ENCODE results near the gene RUSC1.
"Not testable (repeated sequence)": the region's sequence is repeated elsewhere in the genome, so short reads cannot be mapped to it uniquely, and the experiment has no call there.

RUSC1 gene

DNA sequence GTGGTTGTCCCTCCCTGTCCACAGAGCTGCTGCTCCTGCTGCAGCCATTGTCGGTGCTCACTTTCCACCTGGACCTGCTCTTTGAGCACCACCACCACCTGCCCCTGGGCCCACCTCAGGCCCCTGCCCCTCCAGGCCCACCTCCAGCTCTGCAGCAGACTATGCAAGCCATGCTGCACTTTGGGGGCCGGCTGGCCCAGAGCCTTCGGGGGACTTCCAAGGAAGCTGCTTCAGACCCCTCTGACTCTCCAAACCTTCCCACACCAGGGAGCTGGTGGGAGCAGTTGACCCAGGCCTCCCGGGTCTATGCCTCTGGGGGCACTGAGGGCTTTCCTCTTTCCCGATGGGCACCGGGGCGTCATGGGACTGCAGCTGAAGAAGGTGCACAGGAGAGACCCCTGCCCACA lies 5.9 kb downstream of the RUSC1 start:
- TF ChIP-seq, protein P1, sequence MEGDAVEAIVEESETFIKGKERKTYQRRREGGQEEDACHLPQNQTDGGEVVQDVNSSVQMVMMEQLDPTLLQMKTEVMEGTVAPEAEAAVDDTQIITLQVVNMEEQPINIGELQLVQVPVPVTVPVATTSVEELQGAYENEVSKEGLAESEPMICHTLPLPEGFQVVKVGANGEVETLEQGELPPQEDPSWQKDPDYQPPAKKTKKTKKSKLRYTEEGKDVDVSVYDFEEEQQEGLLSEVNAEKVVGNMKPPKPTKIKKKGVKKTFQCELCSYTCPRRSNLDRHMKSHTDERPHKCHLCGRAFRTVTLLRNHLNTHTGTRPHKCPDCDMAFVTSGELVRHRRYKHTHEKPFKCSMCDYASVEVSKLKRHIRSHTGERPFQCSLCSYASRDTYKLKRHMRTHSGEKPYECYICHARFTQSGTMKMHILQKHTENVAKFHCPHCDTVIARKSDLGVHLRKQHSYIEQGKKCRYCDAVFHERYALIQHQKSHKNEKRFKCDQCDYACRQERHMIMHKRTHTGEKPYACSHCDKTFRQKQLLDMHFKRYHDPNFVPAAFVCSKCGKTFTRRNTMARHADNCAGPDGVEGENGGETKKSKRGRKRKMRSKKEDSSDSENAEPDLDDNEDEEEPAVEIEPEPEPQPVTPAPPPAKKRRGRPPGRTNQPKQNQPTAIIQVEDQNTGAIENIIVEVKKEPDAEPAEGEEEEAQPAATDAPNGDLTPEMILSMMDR (IDR thresholded peaks at IDR 0.05; ENCODE audit: unreplicated experiment in 3 of 3) = no peak
- Mint-ChIP-seq H3K27ac (no peak overlapping the region), H3K36me3 (ENCODE audit: low read depth) (peaks cover 26% of the 10 kb centered on the region), H3K4me1 (peaks cover 17% of the 10 kb centered on the region), H3K9me3 (no peaks in the 10 kb centered on the region), H3K4me3 (peak overlapping the region in 1 of 3 experiments; percentile 94), H3K27me3 (ENCODE audit: low read depth) (no peaks in the 10 kb centered on the region)

DNA sequence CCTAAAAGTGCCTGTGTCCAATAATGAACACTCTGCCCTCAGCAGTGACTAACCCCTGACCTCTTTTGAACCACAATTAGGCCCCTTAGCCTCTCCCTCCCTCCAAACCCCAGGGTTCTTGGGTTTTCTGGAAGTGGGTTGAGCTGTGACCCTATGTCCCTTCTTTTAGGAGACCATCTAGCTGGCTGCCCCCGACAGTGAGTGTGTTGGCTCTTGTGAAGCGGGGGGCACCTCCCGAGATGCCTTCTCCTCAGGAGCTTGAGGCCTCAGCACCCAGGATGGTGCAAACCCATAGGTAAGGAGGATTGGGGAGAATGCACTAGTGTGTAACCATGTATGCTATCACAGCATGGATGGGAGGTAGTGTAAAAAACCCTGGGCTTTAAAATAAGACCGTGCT lies 7.3 kb downstream of the RUSC1 start:
- Mint-ChIP-seq H3K4me3 (peak overlapping the region in 2 of 3 experiments; percentile 26 to 64), H3K9me3 (no peaks in the 10 kb centered on the region), H3K4me1 (peaks cover 9% of the 10 kb centered on the region), H3K27me3 (ENCODE audit: low read depth) (no peaks in the 10 kb centered on the region), H3K27ac (peak overlapping the region in 1 of 3 experiments; percentile 44), H3K36me3 (ENCODE audit: low read depth) (peaks cover 26% of the 10 kb centered on the region)
- TF ChIP-seq, protein P1 (IDR thresholded peaks at IDR 0.05; ENCODE audit: unreplicated experiment in 3 of 3) = no peak

DNA sequence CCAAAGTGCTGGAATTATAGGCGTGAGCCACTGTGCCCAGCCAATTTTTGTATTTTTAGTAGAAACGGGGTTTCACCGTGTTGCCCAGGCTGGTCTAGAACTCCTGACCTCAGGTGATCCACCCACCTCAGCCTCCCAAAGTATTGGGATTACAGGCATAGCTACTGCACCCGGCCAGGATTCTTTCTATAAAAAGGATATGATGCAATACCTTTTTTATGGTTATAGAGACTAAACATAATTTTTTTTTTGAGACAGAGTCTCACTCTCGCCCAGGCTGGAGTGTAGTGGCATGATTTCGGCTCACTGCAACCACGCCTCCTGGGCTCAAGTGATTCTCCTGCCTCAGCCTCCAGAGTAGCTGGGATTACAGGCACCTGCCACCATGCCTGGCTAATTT lies 8.2 kb downstream of the RUSC1 start:
- H3K4me3 Mint-ChIP-seq; H3K4me1 Mint-ChIP-seq; H3K27ac Mint-ChIP-seq; H3K9me3 Mint-ChIP-seq; H3K27me3 Mint-ChIP-seq (ENCODE audit: low read depth): not testable (repeated sequence)
- peaks cover 32% of the 10 kb centered on the region for H3K36me3 Mint-ChIP-seq (ENCODE audit: low read depth)

DNA sequence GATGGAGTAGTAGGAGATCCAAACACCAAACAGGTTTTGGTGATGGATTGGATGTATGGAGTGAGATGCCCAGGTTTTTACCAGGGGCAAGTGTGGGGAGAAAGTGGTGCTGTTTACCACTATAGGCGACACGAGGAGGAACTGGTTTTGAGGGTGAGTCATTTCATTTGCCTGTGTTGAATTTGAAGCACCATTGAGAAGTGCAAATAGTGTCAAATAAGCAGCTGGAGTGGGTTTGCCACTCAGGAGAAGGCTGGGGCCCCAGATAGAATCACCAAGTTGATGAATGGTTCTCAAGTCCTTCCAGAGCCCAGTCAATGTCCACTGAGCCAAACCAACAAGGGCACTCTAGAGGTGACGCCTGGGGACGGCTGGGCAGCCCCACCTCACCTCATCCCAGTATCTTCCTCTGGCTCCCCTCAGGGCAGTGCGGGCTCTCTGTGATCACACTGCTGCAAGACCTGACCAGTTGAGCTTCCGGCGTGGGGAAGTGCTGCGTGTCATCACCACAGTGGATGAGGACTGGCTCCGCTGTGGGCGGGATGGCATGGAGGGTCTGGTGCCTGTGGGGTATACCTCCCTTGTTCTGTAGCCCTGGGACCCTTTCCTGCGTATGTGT lies 9.4 kb downstream of the RUSC1 start:
- H3K9me3 Mint-ChIP-seq = no peaks in the 10 kb centered on the region
- peaks cover 32% of the 10 kb centered on the region for H3K36me3 Mint-ChIP-seq (ENCODE audit: low read depth)
- no peak overlapping the region for H3K4me3 Mint-ChIP-seq
- no peaks in the 10 kb centered on the region for H3K27me3 Mint-ChIP-seq (ENCODE audit: low read depth)
- TF ChIP-seq, protein P1 (IDR thresholded peaks at IDR 0.05; ENCODE audit: unreplicated experiment in 3 of 3) = no peak
- H3K27ac Mint-ChIP-seq = no peak overlapping the region
- H3K4me1 Mint-ChIP-seq = peaks cover 9% of the 10 kb centered on the region

DNA sequence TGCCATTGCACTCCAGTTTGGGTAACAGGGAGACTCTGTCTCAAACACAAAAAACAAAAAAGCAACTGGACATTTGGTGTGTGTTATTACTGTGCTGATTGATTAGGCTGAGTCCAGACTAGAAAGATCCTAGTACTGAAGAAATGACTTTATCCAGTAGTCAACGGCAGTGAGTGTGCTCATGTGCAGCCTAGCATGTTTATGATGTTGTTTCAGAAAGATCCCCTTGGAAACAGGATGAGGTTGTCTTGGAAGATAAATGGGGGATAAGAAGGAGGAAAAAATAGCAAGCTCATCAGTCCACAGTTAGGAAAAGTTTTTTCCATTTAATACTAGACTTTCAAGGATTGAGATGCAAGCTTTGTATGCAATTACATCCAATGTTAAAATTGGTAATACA lies 14.3 kb downstream of the RUSC1 start:
- Mint-ChIP-seq H3K27me3 (ENCODE audit: low read depth) (no peaks in the 10 kb centered on the region), H3K27ac (peak overlapping the region in 2 of 3 experiments; percentile 67 to 74), H3K4me3 (no peak overlapping the region), H3K9me3 (no peaks in the 10 kb centered on the region), H3K4me1 (no peaks in the 10 kb centered on the region), H3K36me3 (ENCODE audit: low read depth) (peaks cover 56% of the 10 kb centered on the region)
- TF ChIP-seq, protein P1 (IDR thresholded peaks at IDR 0.05; ENCODE audit: unreplicated experiment in 3 of 3) = no peak

DNA sequence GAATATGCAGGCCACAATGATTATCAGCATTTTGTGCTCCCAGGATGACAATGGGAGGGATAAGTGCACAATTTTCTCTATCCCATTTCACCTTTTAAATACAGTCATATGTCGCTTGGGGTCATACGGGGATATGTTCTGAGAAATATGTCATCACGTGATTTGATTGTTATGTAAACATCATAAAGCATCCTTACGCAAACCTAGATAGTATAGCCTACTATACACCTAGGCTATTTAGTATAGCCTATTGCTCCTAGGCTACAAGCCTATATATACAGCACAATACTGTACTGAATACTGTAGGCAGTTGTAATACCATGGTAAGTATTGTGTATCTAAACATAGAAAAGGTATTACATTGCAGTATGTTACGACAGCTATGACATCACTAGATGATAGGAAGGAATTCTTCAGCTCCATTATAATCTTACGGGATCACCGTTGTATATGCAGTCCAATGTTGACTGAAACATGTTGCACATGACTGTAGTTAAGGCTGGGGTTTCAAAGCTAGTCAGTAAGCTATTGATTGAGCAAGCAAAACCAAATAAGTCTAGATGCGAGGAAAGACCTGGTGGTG lies 18.9 kb downstream of the RUSC1 start:
- no peak overlapping the region for H3K27ac Mint-ChIP-seq
- H3K9me3 Mint-ChIP-seq = no peaks in the 10 kb centered on the region
- H3K36me3 Mint-ChIP-seq (ENCODE audit: low read depth) = peaks cover 71% of the 10 kb centered on the region
- H3K4me3 Mint-ChIP-seq = no peak overlapping the region
- TF ChIP-seq, protein P1 (IDR thresholded peaks at IDR 0.05; ENCODE audit: unreplicated experiment in 3 of 3) = no peak
- no peaks in the 10 kb centered on the region for H3K4me1 Mint-ChIP-seq
- no peaks in the 10 kb centered on the region for H3K27me3 Mint-ChIP-seq (ENCODE audit: low read depth)
